ENCODE data around the gene TIGD7.
"Not testable (repeated sequence)": the region's sequence is repeated elsewhere in the genome, so short reads cannot be mapped to it uniquely, and the experiment has no call there.

Gene TIGD7

DNA sequence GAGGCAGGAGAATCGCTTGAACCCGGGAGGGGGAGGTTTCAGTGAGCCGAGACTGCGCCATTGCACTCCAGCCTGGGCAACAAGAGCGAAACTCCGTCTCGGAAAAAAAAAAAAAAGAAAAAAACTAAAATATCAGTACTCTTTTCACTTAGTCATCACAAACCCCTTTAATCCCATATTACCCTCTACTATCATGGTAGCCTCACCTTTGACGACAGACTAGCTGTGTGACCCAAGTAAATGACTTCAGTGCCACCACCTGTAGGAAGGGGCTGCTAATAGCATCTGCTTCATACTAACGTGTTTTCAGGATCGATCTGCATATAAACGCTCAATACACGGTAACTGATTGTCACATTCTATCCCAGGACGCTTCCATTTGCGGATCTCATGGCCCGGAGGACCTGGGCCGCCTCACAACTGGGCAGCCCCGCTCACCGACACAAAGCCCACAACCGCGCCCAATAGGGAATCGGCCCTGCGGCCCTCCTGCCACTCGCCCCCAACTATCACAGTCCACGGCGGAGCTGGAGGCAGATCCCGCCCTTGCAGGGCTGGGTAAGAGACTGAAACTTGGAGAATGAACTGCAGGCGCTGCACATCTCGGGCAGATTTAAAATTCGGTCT, 23.0 kb downstream of the TIGD7 start:
- DNase-seq: no peak

DNA sequence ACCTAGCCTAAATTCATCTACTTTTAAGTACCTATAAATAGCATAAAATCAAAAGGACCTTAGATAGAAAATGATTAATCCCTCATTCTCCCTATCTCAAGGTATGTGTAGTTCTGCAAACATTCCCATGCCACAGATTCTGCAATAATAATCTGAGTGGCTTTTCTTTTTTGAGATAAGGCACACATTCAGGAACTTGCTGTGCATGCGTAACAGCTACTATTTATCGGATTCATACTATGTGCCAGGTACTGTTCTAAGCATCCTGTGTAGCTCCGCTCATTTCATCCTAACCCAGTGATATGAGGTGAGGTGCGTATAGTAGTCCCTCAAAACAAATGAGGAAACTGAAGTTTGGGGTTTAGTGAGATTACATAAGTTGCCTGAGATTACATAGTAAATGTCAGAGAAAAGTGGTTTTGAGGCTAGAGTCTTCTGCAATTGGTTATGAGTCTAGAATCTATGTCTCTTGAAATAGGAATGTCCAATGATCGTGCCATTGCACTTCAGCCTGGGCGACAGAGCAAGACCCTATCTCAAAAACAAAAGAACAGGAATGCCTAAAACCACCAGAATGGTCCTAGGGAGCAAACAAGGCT, 23.9 kb downstream of the TIGD7 start:
- DNase-seq: no peak

DNA sequence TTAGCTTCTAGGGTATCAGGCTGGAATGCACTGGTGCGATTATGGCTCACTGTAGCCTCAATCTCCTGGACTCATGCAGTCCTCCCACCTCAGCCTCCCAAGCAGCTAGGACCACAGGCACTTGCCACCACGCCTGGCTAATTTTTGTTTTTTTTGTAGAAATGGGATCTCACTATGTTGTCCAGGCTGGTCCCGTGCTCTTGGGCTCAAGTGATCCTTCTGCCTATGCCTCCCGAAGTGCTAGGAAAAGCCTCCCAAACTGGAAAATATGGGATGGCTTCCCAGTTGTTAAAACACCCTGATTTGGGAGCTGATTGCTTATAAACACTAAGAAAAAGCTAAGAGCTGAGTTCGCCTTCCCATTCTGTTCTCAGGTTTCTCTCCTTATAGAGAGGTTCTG, 28.6 kb downstream of the TIGD7 start:
- DNase-seq: no peak

DNA sequence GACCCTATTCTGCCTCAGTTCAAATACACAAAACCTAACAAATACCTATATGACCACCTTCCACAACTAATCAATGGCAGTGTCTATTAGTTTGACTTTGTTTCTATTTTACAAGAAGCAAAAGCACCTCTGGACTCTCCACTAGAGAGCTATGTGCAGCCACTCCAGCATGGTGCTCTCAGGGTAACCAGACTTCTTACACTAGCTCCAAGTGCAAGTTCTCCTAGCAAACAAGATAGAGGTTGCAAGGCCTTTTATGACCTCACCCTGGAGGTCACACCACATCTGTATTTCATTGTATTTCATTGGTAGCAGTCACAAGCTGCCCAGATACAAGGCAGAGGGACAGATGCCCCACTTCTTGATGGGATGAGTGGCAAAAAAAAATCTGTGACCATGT, 30.3 kb downstream of the TIGD7 start:
- no peak for DNase-seq

DNA sequence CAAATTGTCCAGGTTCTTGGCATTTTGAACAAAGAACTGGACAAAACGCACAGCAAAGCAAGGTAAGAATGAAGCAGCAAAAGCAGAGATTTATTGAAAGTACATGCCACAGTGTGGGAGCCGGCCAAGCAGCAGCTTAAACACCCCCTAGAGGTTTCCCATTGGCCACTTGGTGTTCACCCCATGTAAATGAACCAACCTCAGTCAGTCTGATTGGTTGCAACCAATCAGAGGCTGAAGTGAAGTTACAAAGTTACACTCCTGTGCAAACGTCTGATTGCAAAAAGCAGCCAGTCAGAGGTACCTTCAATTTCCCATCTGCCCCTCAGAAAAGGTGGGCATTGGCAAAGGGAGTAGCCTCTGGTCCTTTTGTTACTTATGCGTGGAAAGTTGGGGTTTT, 30.7 kb downstream of the TIGD7 start:
- no peak for DNase-seq

DNA sequence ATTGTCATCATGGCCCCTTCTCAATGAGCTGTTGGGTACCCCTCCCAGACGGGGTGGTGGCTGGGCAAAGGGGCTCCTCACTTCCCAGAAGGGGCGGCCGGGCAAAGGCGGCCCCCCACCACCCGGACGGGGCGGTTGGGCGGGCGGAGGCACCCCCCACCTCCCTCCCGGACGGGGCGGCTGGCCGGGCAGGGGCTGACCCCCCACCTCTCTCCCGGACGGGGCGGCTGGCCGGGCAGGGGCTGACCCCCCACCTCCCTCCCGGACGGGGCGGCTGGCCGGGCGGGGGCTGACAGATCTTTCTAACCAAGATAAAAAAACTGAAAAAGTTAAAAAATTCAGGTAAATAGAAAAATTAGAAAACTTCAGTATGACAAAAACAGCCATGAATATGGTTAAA, 33.9 kb downstream of the TIGD7 start:
- DNase-seq: not testable (repeated sequence)

DNA sequence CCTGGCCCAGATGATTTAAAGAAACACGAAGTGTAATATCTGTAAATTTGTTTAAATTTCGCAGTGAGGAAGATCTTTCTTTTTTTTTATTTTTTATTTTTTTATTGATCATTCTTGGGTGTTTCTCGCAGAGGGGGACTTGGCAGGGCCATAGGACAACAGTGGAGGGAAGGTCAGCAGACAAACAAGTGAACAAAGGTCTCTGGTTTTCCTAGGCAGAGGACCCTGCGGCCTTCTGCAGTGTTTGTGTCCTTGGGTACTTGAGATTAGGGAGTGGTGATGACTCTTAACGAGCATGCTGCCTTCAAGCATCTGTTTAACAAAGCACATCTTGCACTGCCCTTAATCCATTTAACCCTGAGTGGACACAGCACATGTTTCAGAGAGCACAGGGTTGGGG, 34.5 kb downstream of the TIGD7 start:
- DNase-seq: not testable (repeated sequence)

DNA sequence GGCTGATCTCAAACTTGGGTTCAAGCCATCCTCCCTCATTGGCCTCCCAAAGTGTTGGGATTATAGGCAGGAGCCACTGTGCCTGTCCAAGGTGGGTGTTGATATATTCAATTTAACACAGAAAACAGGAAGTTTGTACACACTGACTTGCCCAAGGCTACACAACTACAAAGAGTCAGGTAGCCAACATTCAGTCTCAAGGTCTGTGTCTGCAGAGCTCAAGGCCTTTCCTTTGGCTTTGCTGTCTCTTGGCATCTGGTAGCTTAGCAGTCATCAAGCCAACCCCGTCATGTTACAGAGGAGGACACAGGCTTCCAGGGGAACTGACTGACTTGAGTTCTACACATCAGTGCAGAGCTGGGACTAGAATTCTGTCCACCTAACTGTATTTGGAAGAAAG, 36.9 kb downstream of the TIGD7 start:
- DNase-seq: no peak

DNA sequence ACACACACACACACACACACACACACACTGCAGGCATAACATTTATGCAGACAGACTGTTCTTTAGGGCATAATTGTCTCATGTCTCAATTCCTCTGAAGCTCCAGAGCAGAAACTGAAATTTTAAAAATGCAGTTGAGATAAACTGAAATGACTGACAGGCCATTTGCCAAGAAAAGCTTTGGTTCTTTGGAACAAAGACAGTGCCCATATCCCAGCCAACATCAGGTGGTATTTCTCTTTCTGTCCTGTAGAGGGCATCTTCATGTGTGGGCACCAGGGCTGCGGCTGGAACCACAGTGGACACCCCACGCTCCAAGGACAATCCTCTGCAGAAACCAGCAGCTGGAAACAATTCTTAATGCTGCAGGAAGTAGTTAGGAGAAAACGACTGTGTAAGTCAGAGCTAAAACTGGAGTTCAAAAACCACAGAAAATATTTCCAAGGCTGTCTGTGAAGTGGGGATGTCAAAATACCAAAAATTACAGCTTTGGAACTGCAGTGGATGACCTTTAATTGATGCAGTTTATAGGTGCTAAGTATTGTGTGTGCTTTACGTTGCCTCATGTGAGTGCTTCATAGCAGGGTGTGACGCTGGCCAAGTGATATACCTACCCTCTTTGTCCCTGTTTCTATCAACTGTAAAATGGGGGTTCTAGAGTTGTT, 38.2 kb downstream of the TIGD7 start:
- DNase-seq: no peak

DNA sequence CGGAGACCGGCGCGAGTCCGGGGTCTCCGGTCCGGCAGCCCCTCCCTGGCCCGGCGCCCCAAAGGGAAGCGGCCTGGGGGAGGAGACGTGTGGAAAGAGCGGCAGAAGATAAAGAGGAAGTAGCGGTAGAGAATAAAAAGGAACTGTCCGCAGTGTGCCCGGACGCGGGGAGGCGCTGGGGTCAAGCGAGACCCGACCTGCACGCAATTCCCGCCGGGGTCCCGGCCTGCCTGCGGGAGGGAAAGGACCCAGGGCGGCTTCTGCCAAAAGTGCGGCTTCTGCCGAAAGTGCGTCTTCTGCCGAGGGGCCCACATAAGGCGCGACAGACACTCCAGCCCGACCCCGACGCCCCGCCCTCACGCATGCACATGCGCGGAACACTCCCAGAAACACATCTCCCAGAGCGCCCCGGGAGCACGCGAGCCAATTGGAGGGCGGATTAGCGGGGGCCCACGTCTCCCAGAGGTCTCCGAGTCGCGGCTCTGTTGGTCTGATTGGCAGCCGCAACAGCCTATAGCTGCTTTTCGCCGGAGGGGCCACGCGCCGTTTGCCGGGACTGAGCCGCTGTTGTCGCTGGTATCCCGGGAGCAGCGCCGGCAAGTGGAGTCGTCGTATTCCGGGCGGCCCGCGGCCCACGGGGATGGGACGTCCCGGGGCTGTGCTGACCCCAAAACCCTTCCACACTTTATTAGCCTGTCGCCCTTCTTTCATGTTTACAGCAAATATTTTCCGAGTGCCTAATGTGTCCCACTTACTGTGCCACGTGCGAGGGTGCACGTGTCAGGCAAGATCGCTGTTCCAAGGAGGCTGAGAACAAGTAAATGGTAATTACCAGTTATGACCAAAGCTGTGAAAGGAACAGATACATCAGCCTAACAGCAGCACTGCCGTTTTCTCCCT, 40.8 kb downstream of the TIGD7 start:
- DNase-seq: peak; percentile 98

DNA sequence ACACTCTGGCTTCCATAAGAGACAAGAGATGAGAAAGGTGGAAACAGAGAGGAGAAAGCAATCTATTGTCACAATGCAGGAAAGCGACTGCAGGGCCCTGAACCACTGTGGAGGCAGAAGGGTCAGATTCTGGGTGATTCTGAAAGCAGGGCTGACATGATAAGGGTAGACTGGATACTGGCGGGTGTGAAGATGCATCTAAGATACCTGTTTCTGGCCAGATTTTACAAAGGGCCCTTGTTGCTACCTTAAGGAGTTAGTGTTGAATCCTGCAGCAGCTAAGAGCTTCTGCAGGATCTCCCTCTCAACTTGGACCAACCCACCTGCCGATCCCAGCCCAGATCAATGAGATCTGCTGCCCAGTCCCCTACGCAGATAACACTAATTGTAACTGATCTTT, 42.7 kb downstream of the TIGD7 start:
- no peak for DNase-seq

DNA sequence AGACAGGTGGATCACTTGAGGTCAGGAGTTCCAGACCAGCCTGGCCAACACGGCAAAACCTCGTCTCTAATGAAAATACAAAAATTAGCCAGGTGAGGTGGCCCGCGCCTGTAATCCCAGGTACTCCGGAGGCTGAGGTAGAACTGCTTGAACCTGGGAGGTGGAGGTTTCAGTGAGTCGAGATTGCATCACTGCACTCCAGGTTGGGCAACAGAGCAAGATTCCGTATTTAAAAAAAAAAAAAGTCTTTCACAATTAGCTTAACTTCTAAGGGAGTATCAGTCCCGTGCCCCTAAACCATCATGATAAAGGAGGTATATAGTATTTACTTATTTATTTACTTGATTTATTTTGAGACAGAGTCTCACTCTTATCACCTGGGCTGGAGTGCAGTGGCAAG, 45.4 kb downstream of the TIGD7 start:
- DNase-seq: no peak

DNA sequence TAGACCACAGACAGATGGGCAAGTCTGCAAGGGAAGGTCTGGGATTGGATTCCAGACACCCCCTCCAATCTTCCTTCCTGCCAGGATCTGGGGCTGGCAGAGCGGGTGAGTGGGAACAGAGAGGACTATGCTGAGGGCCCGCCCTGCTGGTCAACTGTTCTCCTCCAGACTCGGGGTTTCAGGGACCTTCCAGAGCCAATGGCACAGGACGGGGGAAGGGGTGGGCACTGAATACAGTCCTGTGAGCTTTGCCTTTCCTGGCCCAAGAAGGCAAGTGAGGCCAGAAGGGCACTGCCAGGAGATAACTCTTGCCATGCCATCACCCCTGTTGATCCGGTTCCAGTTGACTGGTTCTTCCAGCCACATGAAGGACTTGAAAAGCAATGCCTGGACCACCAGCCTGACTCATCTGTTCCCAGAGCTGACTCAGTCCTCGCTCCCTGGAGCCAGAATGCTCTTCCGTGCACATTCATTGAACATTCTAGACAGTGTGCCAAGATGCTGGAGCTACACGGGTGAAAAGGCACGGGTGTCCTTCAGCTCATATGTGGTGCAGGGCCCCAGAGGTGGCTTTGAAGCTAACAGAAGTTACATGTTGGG, 48.3 kb downstream of the TIGD7 start:
- DNase-seq: no peak

DNA sequence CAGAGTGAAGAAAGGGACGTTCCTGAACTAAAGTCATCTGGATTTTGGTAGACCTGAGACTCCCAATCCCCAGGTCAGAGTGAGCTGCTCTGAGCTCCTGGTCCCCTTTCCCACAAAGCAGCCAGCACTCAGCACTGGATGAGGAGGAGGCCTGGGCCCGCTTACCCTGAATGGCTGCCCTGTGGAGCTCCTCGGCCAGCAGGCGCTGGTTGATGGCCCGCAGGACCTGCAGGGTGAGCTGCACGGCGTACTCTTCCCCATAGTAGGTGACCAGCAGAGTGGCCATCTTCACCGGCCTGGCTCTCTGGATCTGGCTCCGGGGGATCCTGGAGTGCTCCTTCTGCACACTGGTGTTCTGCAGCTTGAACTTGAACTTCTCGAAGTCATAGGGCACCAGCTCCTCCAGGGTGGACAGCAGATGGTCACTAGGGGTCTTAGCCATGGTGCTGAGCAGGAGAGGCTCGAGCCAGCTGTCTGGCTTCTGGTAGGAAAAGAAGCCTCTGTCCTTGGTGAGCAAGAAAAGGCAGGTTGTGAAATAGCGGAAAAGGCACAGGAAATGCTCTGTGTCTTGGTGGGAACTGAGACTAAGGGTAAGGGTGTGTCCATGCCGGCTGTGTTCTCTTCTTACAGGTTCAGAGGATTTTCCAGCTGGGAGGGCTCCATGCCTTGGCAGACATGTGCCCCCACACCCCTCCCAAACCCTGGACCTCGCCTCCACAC, 48.9 kb downstream of the TIGD7 start, which contains the start of gene MEFV:
MEFV (minus strand) TSS at position 488 of the 720 bp plus-strand sequence; CDS start at position 442, 46 bp downstream.
- DNase-seq: no peak

DNA sequence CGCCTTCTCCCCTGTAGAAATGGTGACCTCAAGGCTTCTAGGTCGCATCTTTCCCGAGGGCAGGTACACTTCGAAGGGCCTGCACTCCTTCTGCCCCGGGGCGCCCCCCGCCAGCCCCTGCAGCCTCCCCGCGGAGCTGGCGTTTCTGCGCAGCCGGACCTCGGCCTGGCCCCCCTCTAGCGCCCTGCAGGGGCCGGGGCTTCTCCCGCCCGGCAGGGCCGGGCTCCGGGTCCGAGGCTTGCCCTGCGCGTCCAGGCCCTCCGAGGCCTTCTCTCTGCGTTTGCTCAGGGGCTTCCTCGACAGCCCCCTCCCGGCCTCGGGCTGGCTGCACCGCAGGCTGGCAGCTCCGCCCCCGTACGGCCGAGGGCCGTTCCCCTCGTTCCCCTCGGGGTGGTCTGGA, 50.9 kb downstream of the TIGD7 start:
- no peak for DNase-seq

DNA sequence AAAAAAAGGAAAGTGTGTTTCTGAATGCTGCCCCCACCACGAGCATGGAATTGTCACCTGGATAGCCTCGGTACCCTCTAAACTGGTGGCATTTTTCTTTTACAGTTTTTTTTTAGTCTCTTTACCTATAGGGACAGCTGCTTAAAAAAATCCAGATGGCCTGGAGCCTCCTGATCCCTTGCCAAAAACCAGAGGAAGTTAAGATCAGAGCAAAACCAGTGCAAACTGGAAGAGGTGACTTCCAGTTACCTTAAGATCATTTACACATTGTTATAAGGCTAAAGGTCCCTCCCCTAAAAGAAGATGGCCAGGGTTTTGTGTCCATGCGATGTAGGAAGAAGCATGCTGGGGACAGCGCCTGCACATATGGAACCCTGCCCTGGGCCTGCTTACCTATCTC, 52.3 kb downstream of the TIGD7 start:
- no peak for DNase-seq

DNA sequence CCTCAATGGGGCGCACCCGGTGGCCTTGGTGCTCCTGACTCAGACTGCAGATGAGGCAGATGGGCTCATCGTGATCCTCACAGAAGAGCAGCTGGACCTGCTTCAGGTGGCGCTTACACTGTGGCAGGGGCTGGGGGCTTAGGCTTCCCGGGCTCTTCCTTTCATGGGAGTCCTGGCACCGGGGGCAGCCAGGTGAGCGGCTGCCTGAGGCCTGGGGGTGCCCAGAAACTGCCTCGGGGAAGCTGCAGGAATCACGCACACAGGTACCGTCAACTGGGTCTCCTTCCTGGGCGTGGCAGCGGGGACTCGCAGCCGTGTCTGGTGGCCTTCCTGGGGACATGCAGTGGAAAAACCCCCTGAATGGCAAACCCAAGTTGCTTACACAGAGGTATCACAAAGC, 55.8 kb downstream of the TIGD7 start:
- no peak for DNase-seq

DNA sequence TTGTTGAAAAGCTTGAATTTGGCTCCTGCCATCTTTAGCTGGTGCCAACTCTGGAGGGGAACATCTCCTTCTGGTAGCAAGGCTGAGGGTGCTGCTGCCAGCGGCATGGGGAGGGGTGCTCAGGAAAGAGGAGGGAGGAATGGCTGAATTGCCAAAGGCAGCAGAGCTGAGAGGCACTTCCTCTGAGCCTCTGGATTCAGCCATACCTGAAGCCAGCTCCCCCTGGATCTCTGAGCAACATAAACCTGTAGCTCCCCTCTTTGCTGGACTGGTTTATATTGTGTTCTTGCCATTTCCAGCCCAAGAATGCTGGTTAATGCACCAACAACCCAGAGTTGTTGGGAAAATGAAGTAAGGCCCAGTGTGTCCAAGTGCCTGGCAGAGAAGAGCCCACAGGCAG, 56.2 kb downstream of the TIGD7 start:
- no peak for DNase-seq

Measured in CD4-positive, alpha-beta T cell treated with Interleukin-6 for 4 hours (primary cell).